Esophagus squamous epithelium (tissue), 4 donors: ENCODE measurements around the gene LRRC28.

Experiments
- POLR2A ChIP-seq, 4 donors: fragments of 450-650 bp; IDR thresholded peaks; one replicate each; pipeline ENCODE4 v1.6.1; 2017; ENCODE audit warnings: antibody characterized with exemption in 4 of 4, mild to moderate bottlenecking in 4 of 4, moderate library complexity in 3 of 4
- TF ChIP-seq, protein P1 (sequence below), 6 experiments: fragments of 450-650 bp in 4 of 6; fragments of 200-600 bp in 2 of 6; sonication (generic) in 2 of 6; IDR thresholded peaks; one replicate each; pipeline ENCODE4 v1.5.1; 2016 to 2019; ENCODE audit warnings: antibody characterized with exemption in 6 of 6, mild to moderate bottlenecking in 4 of 6, moderate library complexity in 4 of 6

DNA sequence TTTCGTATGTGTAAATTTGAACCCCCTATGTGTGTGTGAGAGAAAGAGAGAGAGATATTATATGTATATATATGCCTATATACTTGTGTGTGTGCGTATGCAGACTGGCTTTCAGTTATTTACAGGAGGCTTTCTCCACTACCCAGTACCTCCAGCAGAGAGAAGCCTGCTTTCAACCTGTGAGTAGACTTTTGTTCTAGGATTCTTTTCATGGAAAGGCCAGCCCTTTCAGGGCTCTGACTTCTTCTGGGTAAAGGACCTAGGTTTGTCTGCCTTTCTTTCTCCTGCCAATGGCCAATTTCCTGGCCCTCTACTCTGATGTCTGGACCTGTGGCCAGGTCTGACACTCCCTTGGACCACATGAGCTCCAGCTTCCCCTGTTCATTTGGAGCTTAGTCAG is 23.8 kb downstream of the LRRC28 start:
- TF ChIP-seq, protein P1, sequence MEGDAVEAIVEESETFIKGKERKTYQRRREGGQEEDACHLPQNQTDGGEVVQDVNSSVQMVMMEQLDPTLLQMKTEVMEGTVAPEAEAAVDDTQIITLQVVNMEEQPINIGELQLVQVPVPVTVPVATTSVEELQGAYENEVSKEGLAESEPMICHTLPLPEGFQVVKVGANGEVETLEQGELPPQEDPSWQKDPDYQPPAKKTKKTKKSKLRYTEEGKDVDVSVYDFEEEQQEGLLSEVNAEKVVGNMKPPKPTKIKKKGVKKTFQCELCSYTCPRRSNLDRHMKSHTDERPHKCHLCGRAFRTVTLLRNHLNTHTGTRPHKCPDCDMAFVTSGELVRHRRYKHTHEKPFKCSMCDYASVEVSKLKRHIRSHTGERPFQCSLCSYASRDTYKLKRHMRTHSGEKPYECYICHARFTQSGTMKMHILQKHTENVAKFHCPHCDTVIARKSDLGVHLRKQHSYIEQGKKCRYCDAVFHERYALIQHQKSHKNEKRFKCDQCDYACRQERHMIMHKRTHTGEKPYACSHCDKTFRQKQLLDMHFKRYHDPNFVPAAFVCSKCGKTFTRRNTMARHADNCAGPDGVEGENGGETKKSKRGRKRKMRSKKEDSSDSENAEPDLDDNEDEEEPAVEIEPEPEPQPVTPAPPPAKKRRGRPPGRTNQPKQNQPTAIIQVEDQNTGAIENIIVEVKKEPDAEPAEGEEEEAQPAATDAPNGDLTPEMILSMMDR (IDR thresholded peaks at IDR 0.05) = no peak
- TF ChIP-seq POLR2A (IDR thresholded peaks at IDR 0.05) = no peak
